Activated effector memory CD4-positive, alpha-beta T cell treated with anti-CD3 and anti-CD28 coated beads, Interleukin-2, amount 50 U/mL, for 16 hours (primary cell): Measurements from ENCODE around the gene GPR68.
"Not testable (repeated sequence)": the region's sequence is repeated elsewhere in the genome, so short reads cannot be mapped to it uniquely, and the experiment has no call there.

Experiments
- DNase-seq: peaks from one replicate; pipeline ENCODE4 v3.0.0-alpha.2; 2020

Gene GPR68

GRCh38 chr14:91272341-91273272 is 28.1 kb upstream of the GPR68 start:
- DNase-seq: no peak

GRCh38 chr14:91271639-91272038 is 27.1 kb upstream of the GPR68 start:
- no peak for DNase-seq

- DNase-seq: no peak
Observed at GRCh38 chr14:91270619-91271018, 26.1 kb upstream of the GPR68 start.

GRCh38 chr14:91270188-91270587 is 25.7 kb upstream of the GPR68 start:
- DNase-seq: no peak

GRCh38 chr14:91269076-91269991 is 24.8 kb upstream of the GPR68 start:
- no peak for DNase-seq

- no peak for DNase-seq
Observed at GRCh38 chr14:91267965-91268437, 23.5 kb upstream of the GPR68 start.

GRCh38 chr14:91266276-91266675 is 21.8 kb upstream of the GPR68 start:
- DNase-seq: not testable (repeated sequence)

- DNase-seq: no peak
Observed at GRCh38 chr14:91265404-91265803, 20.9 kb upstream of the GPR68 start.

- peak; percentile 76 for DNase-seq
Observed at GRCh38 chr14:91264151-91265150, 19.9 kb upstream of the GPR68 start.

- no peak for DNase-seq
Observed at GRCh38 chr14:91263329-91263728, 18.8 kb upstream of the GPR68 start.

- no peak for DNase-seq
Observed at GRCh38 chr14:91261986-91262549, 17.6 kb upstream of the GPR68 start.

GRCh38 chr14:91261115-91261514 is 16.6 kb upstream of the GPR68 start:
- DNase-seq: peak; percentile 77

- no peak for DNase-seq
Observed at GRCh38 chr14:91258876-91259275, 14.4 kb upstream of the GPR68 start.

GRCh38 chr14:91258011-91258618 is 13.6 kb upstream of the GPR68 start:
- DNase-seq: no peak

- DNase-seq: no peak
Observed at GRCh38 chr14:91257328-91258010, 13.0 kb upstream of the GPR68 start.

- DNase-seq: no peak
Observed at GRCh38 chr14:91256661-91257060, 12.2 kb upstream of the GPR68 start.

- no peak for DNase-seq
Observed at GRCh38 chr14:91255026-91255695, 10.7 kb upstream of the GPR68 start.

- no peak for DNase-seq
Observed at GRCh38 chr14:91254461-91254860, 10.0 kb upstream of the GPR68 start.

- no peak for DNase-seq
Observed at GRCh38 chr14:91253795-91254323, 9.4 kb upstream of the GPR68 start.
